Body of pancreas (tissue), 4 donors: ENCODE measurements around the gene TEX2. TPM values are rescaled to one million over a fixed set of nuclear protein-coding genes. Genes with fewer than 3 reads are reported as not detected.
A peak's percentile ranks its signal among the peaks of the same experiment; 100 is the strongest.

ENCODE experiments used
- ATAC-seq: fragments of 150-250 bp; one replicate; pipeline ENCODE4 v1.9.1; 2016
- DNase-seq, 4 donors: peaks; one replicate each; pipeline ENCODE4 v3.0.0-alpha.2; 2019
- H3K27ac ChIP-seq, 4 donors: fragments of 200-600 bp; sonication (generic); 1 replicate in 3 of 4; 2 replicates in 1 of 4; pipeline versions ENCODE4 v1.5.1 to v1.6.1; 2016 to 2019; ENCODE audit warnings: mild to moderate bottlenecking in 1 of 4, mixed read lengths in 1 of 4, moderate library complexity in 1 of 4
- H3K27me3 ChIP-seq, 2 donors: fragments of 200-600 bp; sonication (generic); one replicate each; pipeline ENCODE4 v1.6.0; 2016; ENCODE audit warnings: mild to moderate bottlenecking in 1 of 2
- H3K36me3 ChIP-seq, 2 donors: fragments of 200-600 bp; sonication (generic); replicated peaks in 1 of 2; 2 replicates each; pipeline ENCODE4 v1.5.1; 2016; ENCODE audit warnings: low read depth in 2 of 2; ENCODE audit not compliant: insufficient read depth in 1 of 2
- H3K4me1 ChIP-seq: fragments of 200-600 bp; sonication (generic); one replicate; pipeline ENCODE4 v1.6.0; 2016
- H3K4me3 ChIP-seq, 2 donors: fragments of 200-600 bp; sonication (generic); 1 replicate in 1 of 2; 2 replicates in 1 of 2; pipeline ENCODE4 v1.5.1; 2016 to 2019
- H3K9me3 ChIP-seq, 3 donors: fragments of 200-600 bp; sonication (generic); 1 replicate in 2 of 3; 2 replicates in 1 of 3; pipeline ENCODE4 v1.5.1; 2016
- POLR2A ChIP-seq, 3 donors: fragments of 450-650 bp; IDR thresholded peaks; one replicate each; pipeline ENCODE4 v1.6.1; 2016; ENCODE audit warnings: antibody characterized with exemption in 3 of 3, mild to moderate bottlenecking in 2 of 3
- WGBS, 2 donors: methylation state at CpG; one replicate each; pipeline ENCODE4 v1.1.5; 2017; 5-methylcytosine and 5-hydroxymethylcytosine counted together
- intact Hi-C: fragments of 100-400 bp; cut with DNase I; formaldehyde crosslinking; loops from one replicate; pipeline ENCODE4 v1.15.1; 2023
- total RNA-seq, 2 donors: library from RNA; depleted of rRNA; stranded (reverse); fragments of >200 nt; gene quantifications; one replicate each; pipeline ENCODE4 v1.1.0, GENCODE V29; 2016
- TF ChIP-seq, protein P1 (sequence below), 7 experiments: fragments of 450-650 bp in 4 of 7; fragments of 200-600 bp in 3 of 7; sonication (generic) in 3 of 7; IDR thresholded peaks; one replicate each; pipeline ENCODE4 v1.5.1; 2016 to 2019; ENCODE audit warnings: antibody characterized with exemption in 7 of 7

TEX2 gene
- total RNA-seq, 2 donors from 2014 or later: 36.1 to 82.1 TPM

DNA sequence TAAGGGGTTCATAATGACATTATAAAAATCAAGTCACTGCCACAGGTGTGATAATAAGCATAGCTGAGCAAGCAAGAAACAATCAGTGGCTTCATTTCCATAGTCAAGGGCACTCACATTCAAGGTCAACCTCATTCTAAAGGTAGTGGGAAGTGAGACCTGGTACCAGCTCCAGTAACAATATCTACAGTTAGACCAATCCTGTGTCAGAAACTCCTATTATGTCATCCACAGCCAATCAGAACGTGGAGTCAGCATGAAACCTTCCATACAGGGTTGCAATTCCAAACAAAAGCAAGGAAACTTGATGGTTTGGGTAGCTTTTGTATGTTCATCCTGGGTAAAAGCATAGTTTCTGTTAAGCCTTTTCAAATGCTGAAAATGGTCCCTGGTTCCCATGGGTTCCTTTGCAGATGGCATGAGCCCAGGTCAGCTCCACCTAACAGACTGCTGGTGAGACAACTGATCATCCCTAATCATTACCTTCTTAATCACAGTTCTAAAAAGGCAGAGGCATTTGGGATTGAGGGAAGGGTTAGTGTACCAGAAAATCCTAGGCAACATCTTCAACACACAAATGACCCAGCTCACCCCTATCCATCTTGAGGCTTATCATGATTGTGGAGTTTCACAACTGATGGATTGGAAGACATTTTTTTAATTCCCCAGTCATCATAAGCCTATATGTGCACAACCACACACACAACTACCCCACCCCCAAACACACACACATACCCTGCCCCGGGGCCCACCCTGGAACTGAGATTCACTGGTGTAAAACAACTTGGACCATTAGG, 30.4 kb downstream of the TEX2 start:
- no peak overlapping the region for H3K4me3 ChIP-seq
- H3K9me3 ChIP-seq: no peaks in the 10 kb centered on the region
- no peak overlapping the region for H3K27ac ChIP-seq
- H3K36me3 ChIP-seq: no peaks in the 10 kb centered on the region
- ATAC-seq (peak; percentile 52), DNase-seq (no peak)
- H3K27me3 ChIP-seq: no peaks in the 10 kb centered on the region
- no peak for TF ChIP-seq POLR2A (IDR thresholded peaks at IDR 0.05)
- TF ChIP-seq, protein P1, sequence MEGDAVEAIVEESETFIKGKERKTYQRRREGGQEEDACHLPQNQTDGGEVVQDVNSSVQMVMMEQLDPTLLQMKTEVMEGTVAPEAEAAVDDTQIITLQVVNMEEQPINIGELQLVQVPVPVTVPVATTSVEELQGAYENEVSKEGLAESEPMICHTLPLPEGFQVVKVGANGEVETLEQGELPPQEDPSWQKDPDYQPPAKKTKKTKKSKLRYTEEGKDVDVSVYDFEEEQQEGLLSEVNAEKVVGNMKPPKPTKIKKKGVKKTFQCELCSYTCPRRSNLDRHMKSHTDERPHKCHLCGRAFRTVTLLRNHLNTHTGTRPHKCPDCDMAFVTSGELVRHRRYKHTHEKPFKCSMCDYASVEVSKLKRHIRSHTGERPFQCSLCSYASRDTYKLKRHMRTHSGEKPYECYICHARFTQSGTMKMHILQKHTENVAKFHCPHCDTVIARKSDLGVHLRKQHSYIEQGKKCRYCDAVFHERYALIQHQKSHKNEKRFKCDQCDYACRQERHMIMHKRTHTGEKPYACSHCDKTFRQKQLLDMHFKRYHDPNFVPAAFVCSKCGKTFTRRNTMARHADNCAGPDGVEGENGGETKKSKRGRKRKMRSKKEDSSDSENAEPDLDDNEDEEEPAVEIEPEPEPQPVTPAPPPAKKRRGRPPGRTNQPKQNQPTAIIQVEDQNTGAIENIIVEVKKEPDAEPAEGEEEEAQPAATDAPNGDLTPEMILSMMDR (IDR thresholded peaks at IDR 0.05): no peak
- intact Hi-C loops: no loop called here
- peaks cover 44% of the 10 kb centered on the region for H3K4me1 ChIP-seq
- 77 to 88% methylated on average over 2 of the region's 2 CpGs for WGBS, 2 donors

DNA sequence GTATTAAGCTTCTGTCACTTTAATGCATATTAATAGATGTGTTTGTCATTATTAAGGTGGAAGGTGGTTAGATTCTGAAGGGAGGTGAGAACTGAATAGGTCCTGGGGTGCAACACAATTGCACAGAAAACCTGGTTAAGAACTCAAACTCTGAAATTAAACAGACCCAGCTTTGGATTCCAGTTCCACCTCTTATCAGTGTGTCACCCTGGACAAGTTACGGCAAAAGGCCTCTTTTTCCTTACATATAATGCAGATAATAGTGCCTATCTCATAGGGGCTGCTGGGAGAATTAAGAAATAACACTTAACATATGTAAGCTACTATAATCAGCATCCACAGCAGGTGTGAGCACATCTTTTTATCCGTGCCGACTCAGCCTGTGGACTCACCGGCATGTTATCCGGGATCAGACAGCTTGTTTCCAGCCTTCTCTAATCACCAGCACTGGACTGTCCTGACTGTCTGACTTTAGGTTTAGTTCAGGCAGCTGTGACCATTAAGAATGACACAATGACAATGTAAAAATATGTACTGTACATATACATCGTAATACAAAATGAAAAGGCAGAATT, 31.4 kb downstream of the TEX2 start:
- Histone ChIP-seq H3K9me3 (no peaks in the 10 kb centered on the region), H3K27ac (no peak overlapping the region), H3K27me3 (no peaks in the 10 kb centered on the region), H3K4me1 (peaks cover 36% of the 10 kb centered on the region), H3K4me3 (no peak overlapping the region), H3K36me3 (no peaks in the 10 kb centered on the region)
- DNase-seq (no peak), ATAC-seq (no peak)
- whole genome bisulfite sequencing, 2 donors: 44 to 47% methylated on average over 6 of the region's 6 CpGs
- intact Hi-C loops: no loop called here
- TF ChIP-seq POLR2A (IDR thresholded peaks at IDR 0.05): no peak
- TF ChIP-seq, protein P1 (IDR thresholded peaks at IDR 0.05): no peak

- 23 to 42% methylated on average over 1 of the region's 1 CpG for WGBS, 2 donors
- H3K36me3 ChIP-seq: no peaks in the 10 kb centered on the region
- H3K27ac ChIP-seq: peak overlapping the region in 1 of 4 donors; percentile 4
- H3K4me3 ChIP-seq: no peak overlapping the region
- no peaks in the 10 kb centered on the region for H3K9me3 ChIP-seq
- no peak for TF ChIP-seq POLR2A (IDR thresholded peaks at IDR 0.05)
- TF ChIP-seq, protein P1 (IDR thresholded peaks at IDR 0.05): no peak
- intact Hi-C loops: no loop called here
- no peaks in the 10 kb centered on the region for H3K27me3 ChIP-seq
- peak; percentile 55 for ATAC-seq
- no peak for DNase-seq
- peaks cover 34% of the 10 kb centered on the region for H3K4me1 ChIP-seq
Observed at GRCh38 chr17:64230791-64231408, 32.2 kb downstream of the TEX2 start.

- peaks cover 40% of the 10 kb centered on the region for H3K4me1 ChIP-seq
- ATAC-seq (no peak), DNase-seq (no peak)
- H3K27ac ChIP-seq: peak overlapping the region in 2 of 4 donors; percentile 1 to 4
- no peaks in the 10 kb centered on the region for H3K9me3 ChIP-seq
- WGBS, 2 donors: 66 to 71% methylated on average over 8 of the region's 8 CpGs
- no peaks in the 10 kb centered on the region for H3K27me3 ChIP-seq
- no peak overlapping the region for H3K4me3 ChIP-seq
- H3K36me3 ChIP-seq: no peaks in the 10 kb centered on the region
- TF ChIP-seq POLR2A (IDR thresholded peaks at IDR 0.05): no peak
- TF ChIP-seq, protein P1 (IDR thresholded peaks at IDR 0.05): no peak
- intact Hi-C loops: no loop called here
Observed at GRCh38 chr17:64229815-64230728, 33.0 kb downstream of the TEX2 start.
